Measurements from ENCODE around the gene MICALL1.

The MICALL1 gene

DNA sequence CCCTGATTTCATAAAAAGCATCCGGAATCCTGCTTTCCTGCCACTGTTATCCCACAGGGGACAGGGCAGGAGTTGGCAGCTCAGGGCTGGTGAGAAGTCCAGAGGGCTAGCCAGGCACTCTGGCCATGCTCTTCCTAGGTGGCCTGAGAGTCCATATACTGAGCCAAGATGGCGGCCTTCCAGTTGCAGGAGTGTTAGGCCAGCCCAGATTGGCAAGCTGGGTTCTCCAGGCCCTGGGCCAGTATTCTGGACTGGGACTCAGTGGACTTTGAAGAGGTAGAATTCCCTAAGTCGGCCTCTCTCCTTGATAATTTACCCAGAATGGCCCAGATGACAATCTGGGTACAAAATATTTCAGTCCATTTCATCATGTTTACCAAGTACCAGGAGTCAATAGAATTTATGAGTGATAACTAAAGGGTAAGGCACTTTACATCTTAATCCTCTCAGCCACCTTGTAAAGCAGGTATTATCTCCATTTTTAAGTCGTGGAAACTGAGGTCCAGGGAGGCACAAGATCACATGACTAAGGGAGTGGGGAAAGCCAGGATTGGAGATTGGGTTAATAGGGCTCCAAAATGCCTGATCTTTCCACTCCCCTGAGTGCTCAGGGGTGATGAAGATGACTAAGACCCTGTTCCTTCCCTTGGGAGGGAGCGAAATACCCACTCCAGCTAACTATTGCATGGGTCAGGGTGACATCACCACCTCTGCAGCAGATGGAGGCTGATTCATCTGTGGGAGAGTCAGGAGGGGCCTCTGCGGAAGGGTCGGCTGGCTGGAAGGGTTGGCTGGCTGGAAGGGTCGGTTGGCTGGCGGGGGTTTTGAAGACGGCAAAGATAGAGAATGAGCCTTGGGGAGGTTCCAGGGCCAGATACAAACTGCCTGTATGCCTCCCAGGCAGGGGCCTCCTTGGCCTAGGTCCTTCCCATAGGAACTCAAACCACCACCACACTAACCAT, 1.2 kb upstream of the MICALL1 start:
- no peak for DNase-seq (ENCODE audit: low read depth in 3 of 3, low spot score in 1 of 3)

DNA sequence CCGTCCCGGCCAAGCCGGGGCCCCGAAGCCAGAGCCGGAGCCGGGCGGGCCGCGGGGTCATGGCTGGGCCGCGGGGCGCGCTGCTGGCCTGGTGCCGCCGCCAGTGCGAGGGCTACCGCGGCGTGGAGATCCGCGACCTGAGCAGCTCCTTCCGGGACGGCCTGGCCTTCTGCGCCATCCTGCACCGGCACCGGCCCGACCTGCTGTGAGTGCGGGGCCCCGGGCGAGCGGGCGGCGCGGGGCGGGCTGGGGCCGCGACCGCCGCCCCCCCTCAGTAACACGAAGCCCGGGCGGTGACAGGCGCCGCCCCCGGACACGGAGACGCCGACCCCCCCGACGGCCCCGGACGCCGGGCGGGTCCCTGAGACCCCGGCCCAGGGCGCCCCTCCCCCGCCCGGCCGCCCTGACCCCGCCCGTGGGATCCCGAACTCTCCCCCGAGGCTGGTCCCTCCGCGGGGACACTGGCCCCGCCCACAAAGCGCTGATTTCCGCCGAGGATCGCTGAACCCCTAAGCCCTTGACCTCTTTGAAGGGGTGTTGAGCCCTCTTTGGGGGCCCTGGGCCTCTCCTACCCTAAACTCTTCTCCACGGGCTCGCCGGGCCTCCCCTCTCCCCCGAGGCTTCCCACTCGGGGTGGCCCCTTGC, 389 bp downstream of the MICALL1 start:
- peak in 1 of 3 donors; percentile 7 for DNase-seq (ENCODE audit: low read depth in 3 of 3, low spot score in 1 of 3)

DNA sequence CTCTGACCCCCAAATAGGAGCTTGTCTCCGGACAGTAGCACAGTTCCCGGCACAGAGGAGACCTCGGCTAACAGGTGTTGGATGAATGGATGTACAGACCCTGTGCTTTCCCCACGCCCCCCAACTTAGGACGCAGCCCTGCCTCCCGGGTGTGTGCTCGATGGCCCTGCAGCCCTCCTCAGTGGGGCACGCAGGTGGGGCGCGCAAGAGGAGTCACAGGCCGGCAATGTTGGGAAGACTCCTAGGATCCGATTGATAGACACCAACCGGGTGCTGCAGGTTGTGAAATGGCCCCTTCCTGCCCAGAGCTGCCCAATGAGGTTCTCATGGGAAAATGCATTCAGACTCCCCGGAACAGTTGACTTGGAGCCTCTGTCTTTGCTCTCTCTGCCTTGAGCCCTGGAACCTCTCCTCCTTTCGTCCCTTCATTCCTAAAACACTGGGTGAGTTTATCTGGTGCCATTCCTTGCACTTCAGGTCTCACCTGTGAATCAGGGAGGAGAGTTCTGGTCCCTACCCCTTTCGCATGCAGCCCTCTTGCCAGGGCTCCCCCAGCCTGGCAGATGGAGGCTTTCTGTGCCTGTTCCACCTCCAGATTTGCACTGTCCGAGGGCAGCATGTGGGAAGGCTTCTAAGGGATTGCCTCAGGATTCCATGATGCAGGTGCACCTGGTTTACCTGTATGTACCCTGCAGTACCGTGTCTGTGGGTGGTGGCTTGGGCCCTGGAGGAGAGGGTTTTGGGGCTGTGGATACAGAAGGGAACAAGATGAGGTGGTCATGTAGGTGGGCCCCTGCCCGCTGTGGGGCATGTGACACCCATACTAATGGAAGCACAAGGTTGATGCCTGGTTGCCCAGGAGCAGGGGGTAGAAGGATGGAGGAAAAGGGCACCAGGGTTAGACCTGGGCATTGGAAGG, 1.2 kb downstream of the MICALL1 start:
- DNase-seq (ENCODE audit: low read depth in 3 of 3, low spot score in 1 of 3) = no peak

DNA sequence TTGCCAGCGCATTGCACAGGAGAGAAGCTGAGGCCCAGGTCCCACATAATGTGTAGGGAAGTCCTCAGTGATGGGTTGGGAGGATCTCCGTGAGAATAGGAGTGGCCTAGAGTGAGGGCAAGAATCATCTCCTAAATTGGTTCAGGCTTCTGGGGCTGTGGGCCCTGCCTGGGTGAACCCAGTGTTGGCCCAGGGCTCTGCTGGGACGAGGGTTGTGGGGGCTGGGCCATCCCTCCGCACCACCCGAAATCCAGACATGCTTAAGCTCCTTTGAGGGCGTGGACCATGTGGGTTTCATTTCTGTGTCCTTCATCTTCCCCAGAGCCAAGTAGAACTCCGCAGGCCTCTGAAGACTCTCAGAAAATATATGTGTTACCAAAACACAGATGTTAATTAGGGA, 3.7 kb downstream of the MICALL1 start:
- DNase-seq (ENCODE audit: low read depth in 3 of 3, low spot score in 1 of 3) = no peak

DNA sequence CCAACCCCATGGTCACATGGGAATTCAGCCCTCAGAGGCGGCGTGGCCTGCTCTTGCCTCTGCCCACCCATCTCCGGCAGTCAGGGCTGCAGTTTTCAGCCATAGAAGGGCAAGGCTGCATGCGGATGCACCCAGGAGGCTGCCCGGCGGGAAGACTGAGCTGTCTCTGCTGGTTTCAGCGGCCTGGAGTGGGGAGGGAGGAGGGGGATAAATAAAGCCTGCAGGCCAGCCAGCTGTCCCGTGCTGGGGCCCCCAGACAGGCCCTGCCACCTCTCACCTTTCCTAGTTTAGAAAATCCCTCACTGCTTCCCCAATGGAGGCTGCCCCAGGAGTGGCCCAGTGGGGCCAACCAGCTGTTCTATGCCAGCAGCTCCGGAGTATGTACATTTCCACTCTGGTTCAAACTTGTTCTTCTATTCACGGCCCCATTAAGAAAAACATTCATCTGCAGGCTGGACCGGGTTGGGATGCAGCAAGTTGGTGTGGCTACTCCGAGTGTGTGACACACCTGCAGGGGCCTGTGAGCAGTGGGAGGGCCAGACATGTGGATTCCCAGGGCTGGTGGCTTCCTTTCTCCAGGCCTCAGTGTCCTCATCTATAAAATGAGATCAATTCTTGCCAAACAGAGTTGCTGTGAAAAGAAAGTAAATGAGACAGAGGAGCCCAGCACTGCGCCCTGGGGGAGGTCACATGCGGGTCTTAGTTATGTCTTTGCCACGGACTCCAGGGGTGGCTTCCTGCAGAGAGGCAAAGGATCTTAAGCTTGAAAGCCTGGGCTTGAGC, 5.0 kb downstream of the MICALL1 start:
- no peak for DNase-seq (ENCODE audit: low read depth in 3 of 3, low spot score in 1 of 3)

DNA sequence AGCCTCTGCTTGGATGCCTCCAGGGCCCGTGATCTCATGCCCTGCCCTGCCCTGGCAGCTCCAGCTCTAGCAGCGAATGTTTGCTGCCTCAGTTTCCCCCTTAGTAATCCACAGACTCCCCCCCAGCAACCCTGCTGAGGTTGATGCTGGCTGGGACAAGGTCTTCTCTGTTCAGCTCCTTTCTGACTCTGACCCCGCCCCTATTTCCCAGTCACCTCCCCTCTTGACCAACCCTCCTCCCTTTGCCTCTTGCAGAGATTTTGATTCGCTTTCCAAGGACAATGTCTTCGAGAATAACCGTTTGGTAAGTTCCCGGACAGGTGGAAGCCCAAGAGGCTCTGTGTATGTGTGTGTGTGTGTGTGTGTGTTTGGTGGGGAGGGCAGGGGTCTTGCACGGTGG, 5.6 kb downstream of the MICALL1 start:
- DNase-seq (ENCODE audit: low read depth in 3 of 3, low spot score in 1 of 3) = no peak

DNA sequence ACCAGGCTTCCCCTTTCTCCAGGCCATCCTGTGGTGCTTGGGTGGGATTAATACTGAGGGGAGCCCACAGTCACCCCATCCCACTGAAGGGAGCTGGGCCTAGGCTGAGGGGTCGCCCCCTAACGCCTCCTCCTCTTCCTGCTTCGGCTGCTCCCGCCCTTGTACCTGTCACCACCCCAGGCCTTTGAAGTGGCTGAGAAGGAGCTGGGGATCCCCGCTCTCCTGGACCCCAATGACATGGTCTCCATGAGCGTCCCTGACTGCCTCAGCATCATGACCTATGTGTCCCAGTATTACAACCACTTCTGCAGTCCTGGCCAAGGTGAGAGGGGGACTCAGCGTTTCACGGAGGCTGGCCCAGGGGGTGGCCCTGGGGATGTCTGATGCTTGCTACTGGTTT, 6.1 kb downstream of the MICALL1 start:
- DNase-seq (ENCODE audit: low read depth in 3 of 3, low spot score in 1 of 3) = no peak

DNA sequence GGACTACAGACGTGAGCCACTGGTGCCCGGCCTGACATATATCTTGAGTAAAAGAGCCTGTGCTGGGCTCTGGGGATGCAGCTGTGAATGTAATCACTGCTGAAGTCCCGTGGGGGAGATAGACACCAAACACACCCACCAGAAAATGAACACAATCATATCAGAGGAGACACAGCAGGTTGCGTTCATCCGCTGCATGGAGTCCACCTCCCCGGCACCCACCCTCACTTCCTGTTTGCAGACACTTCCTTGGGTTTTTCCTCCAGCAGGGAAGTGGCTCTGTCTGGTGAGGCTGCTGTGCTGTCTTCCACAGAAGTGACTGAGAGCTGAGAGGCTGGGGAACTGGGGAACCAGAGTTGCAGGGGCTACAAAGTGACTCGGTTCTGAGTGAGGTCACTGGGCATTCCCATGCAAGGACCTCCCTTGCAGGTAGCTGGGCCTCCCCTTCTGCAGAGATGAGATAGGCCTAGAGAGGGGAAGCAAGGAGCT, 7.2 kb downstream of the MICALL1 start:
- DNase-seq (ENCODE audit: low read depth in 3 of 3, low spot score in 1 of 3) = no peak

DNA sequence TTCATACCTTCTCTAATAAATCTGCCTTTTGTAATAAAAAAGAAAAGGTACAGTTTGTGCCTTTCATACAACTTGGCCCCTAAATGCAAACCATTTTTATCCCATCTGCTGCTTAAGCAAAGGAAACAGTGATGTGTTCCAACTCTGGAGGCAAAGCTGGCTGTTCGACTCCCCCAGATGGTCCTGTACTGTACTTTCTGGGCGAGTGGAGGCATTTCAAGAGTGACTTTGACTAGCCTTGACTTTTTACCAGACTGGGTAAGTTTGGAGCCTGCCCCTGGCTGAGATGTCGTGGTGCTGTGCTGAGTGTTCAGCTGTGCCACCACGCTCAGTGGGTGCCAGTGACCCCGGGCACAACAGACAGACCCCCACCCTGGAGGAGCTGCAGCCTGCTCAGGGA, 10.2 kb downstream of the MICALL1 start:
- DNase-seq (ENCODE audit: low read depth in 3 of 3, low spot score in 1 of 3) = no peak

DNA sequence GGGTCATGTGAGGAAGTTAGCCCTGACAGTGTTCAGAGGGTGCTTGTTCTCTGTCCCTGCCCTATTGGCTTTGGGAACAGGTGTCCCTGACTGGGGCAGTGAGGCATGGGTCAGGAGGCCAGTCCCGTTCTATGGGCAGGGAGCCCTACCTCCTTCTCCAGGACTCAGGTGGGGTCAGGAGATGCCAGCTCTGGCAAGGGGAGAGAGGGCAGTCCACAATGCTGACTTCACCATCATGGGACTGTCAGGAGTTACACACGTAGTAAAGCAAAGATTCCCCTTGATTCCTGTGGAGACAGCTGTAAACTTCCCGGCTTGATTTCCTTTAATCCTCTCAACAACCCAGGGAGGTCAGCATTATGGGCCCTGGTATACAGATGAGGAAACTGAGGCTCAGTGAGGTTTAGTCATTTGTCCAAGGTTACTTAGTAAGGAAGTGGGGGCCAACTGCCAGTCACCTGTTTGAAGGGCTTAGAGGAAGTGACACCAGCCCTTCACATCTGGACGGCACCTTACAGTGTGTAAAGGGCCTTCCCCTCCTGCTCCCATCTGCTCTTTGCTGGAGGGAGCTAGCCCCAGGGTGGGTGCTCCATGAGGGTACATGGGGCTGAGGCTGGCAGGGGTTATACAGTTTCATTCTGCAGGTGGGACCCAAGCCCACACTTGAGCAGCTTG, 11.9 kb downstream of the MICALL1 start:
- DNase-seq (ENCODE audit: low read depth in 3 of 3, low spot score in 1 of 3) = no peak

DNA sequence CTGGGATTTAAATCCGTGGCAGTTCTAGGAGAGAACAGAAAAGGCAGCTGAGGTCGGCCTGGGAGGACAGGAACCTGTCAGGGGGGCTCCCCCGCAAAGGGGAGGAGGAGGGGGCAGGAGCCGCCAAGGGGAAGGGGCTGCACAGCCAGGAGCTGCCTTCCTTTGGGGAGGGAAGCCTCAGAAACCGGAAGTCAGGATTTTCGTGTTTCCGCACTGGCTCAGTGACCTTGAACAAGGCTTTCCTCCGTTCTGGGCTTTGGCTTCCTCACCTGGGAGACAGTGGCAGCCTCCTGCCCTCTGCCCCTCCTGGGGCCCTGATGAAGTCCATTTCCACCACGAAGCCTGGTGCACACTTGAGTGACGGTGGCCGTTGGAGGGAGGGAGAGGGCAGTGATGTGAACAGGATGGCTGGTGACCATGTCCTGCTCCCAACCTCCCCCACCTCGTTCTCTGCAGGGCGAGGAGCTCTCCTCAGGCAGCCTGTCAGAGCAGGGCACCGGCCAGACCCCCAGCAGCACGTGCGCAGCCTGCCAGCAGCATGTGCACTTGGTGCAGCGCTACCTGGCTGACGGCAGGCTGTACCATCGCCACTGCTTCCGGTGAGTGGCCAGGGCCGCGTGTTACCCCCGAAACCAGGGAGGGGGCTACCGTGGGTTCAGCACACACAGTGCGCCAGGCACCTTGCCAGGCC, 12.6 kb downstream of the MICALL1 start:
- DNase-seq (ENCODE audit: low read depth in 3 of 3, low spot score in 1 of 3) = no peak

DNA sequence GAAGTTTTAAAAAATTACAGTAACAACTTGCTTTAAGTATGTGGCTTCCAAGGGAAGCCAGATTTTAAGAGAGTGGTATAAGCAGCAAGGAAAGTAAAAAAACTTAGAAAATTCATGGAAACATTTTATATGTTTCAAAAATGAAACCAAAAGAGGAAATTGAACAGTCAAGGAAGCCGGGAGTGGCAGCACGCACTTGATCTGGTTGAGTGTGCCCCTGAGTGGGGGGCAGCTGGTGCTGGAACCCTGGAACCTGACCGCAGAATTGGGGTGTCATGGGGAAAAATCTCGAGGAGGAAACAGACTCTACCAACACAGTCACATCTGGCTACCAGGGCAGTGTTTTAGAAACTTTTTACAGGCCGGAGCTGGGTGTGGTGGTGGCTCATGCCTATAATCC, 14.0 kb downstream of the MICALL1 start:
- DNase-seq (ENCODE audit: low read depth in 3 of 3, low spot score in 1 of 3) = no peak

DNA sequence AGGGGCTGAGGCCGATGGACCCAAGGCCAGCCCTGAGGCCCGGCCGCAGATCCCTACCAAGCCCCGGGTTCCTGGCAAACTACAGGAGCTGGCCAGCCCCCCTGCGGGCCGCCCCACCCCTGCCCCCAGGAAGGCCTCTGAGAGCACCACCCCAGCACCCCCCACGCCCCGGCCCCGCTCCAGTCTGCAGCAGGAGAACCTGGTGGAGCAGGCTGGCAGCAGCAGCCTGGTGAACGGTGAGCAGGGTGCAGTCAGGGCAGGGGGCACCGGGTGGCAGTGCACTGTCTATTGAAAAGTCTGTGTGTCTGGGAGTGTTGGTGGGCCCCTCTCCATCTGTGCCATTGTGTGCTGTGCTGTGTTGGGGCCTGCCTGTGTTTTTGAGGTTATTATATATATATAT, 16.1 kb downstream of the MICALL1 start:
- no peak for DNase-seq (ENCODE audit: low read depth in 3 of 3, low spot score in 1 of 3)

DNA sequence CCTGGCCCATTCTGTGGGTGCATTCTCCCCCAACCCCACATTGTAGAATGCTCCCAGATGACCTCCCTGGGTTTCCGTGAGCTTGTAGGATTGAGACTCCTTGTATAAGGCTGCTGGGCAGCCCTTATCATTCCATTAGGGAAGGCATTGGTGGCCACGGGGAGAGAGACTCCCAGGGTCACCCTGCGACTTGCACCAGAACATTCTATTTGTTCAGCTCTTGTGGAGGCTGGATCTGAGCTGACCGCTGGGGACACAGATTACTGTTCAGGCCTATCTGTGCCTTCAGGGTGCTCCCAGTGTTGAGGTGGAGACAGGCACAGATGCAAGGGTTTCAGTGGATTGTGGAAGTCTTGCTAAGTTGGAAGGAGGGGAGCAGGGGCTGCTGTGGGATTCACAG, 17.8 kb downstream of the MICALL1 start:
- DNase-seq (ENCODE audit: low read depth in 3 of 3, low spot score in 1 of 3) = no peak

DNA sequence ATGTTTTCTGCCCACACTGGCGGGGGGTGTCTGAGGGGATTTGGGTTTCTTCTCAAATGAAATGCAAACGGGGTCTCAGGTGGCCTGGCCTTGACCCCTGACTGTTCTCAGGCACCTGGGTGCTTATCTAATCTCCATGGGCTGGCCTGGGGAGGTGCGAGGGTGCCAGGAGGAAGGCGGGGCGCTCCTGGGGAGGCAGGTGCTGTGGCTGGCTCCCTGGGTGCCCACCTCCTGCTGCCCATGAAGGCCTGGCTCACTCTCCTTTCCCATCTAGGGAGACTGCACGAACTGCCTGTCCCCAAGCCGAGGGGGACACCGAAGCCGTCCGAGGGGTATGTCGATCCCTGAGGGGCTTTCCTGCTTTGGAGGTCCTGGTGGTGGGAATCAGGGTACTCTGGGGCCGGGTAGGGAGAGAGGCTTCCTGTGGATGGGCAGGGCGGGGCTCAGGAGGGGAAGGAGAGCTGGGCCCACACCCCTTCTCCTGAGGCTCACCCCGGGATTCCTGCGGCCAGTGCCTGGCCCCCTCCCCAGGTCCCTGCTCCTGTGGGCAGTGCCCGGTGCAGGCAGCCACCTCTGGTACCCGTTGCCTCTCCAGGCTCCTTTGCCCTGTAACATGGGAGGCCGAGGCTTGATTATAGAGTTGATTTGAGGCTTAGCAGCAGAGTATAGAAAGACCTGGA, 18.4 kb downstream of the MICALL1 start:
- no peak for DNase-seq (ENCODE audit: low read depth in 3 of 3, low spot score in 1 of 3)

DNA sequence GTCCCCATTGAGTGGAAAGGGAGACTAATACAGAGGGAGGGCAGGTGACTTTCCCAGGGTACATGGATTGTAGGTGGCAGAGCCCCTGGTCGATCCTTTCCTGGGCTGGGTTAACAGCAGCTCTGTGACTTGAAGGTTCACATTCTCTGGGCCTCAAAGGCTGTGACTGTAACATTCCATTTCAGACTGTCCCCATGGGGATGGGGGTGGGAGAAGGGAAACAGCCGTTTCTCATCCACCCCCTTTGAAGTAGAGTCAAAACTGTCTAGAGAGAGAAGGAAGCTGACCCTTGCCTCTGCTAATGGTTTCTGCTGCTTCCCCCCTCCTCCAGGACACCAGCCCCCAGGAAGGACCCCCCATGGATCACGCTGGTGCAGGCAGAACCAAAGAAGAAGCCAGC, 19.2 kb downstream of the MICALL1 start:
- DNase-seq (ENCODE audit: low read depth in 3 of 3, low spot score in 1 of 3) = no peak

DNA sequence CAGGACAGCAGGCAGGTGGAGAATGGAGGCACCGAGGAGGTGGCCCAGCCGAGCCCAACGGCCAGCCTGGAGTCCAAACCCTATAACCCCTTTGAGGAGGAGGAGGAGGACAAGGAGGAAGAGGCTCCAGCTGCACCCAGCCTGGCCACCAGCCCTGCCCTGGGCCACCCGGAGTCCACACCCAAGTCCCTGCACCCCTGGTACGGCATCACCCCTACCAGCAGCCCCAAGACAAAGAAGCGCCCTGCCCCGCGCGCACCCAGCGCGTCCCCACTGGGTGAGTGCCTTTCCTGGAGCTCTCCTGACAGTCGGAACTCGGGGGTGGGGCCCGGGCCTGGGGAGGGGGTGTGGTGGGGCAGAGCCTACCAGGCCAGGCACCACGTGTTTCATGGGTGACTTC, 19.7 kb downstream of the MICALL1 start:
- DNase-seq (ENCODE audit: low read depth in 3 of 3, low spot score in 1 of 3) = no peak

DNA sequence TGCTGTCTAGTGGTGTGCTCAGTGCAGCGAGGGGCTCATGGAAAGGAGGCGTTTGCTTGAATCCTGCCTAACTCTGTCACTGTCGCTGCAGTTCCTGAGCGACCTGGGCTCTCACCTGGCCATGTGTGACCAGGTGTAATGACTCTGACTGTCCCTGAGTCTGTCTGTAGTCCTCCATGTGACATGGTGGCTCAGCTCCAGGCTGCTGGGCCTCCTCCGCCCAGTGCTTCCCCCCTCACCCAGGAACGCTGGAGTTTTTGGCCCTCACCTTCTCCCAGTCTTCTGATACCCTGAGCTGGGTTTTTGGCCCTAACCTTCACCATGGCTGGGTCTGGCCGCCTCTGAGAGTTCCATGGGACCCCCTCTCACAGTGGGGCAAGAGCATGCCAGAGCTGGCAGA, 20.3 kb downstream of the MICALL1 start:
- DNase-seq (ENCODE audit: low read depth in 3 of 3, low spot score in 1 of 3) = no peak
